GM18508 (cell line): ENCODE measurements around the gene WDR72.
"Not testable (repeated sequence)": the region's sequence is repeated elsewhere in the genome, so short reads cannot be mapped to it uniquely, and the experiment has no call there.

Source experiments
- ATAC-seq: cut with Tn5 transposase; IDR thresholded peaks from one replicate; pipeline ENCODE4 v1.9.1; 2021; ENCODE audit warnings: moderate number of reproducible peaks; ENCODE audit not compliant: insufficient read depth, unreplicated experiment

WDR72 gene

GRCh38 chr15:53710906-53711305 is 48.6 kb downstream of the WDR72 start:
- no peak for ATAC-seq

DNA sequence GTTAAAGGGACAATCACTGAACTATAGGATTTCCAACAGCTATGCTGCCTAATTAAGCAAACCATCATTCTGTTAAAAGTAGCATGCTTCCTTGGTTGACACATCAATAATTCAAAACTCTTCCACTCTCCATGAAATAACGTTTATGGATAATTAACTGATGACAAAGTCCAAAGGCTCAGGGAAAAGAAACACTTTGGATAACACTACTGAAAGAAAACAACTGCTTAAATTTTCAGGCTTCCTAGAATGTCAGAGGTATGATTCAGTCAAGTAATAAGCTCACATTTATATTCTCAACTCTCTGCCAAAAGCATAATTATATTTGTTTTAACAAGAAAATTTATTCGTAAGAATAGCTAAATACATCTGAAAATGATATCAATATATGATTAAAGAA is 49.6 kb downstream of the WDR72 start:
- ATAC-seq, result no peak

DNA sequence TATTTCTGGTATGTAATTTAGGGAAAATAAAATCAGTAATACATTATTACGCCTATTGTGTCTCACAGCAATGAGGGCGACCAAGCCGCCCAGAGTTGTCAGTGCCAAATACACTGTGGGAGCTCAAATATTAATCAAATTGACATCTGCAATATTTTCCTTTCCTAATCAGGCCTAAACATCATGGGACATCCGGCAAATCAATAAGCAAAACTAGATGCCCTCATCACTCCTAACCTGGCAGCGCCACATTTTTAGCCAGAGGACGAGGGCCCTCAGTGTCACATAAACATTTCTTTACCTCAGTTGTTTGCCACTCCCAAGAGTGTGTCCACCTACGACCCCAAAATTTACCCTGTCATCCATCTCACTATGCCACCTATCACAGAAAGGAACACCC is 64.1 kb downstream of the WDR72 start:
- no peak for ATAC-seq

- no peak for ATAC-seq
Measured at GRCh38 chr15:53694476-53694874, 65.0 kb downstream of the WDR72 start.

DNA sequence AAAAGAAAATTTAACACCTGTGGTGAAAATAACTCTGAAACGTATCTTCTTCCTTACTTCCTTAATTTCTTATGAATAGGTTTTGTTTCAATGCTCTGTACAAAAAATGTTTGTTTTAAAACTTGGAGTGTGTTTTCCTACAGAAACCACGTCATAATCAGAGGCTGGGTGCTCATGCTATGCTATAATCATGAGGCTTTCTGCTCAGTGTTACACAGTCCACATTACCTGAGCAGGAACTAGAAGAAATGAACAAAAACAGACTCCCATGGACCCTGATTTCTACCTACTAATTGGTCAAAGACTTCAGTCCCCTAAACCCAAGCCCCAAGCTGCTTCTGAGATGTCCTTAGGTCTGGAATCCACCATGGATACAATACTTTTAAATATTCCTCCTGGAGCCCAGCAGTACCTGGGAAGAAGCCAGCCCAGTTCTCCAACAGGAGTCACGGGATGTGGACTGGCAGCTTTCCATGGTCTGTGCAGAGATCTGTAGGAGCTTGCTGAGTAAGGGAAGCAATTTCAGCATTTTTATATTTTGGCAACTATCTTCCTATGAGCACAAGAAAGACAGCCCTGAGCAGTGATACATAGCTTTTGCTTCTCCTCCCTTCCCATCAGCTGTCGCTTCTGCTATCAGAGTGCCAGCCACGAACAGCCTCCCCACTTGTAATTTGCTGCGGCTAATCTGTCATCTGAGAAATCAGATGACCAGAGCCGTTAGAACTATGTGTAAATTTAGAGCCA is 65.6 kb downstream of the WDR72 start:
- no peak for ATAC-seq

DNA sequence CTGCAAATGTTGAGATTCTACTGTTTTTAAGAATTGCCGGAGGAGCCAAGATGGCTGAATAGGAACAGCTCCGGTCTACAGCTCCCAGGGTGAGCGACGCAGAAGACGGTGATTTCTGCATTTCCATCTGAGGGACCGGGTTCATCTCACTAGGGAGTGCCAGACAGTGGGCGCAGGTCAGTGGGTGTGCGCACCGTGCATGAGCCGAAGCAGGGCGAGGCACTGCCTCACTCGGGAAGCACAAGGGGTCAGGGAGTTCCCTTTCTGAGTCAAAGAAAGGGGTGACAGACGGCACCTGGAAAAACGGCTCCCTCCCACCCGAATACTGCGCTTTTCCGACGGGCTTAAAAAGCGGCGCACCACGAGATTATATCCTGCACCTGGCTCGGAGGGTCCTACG is 75.3 kb downstream of the WDR72 start:
- not testable (repeated sequence) for ATAC-seq

GRCh38 chr15:53681056-53681455 is 78.4 kb downstream of the WDR72 start:
- no peak for ATAC-seq

DNA sequence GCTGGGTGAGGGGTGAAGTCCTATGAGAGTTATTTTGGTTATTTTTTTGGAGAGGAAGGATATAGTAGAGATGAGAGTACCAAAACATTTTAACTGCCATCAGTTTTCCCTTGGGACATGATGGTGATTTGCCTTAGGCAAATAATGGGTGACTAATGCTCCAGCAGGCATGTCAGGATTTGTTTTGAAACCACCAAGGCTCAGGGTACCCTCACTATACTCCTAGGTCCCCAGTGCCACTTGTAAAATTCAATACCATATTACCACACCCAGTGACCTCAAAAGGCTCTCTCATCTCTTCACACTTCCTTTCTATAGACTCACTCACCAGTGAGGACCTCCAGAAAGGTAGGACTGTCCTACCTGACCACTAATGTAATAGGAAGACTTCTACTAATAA is 83.6 kb downstream of the WDR72 start:
- ATAC-seq, result no peak

GRCh38 chr15:53671545-53671944 is 87.9 kb downstream of the WDR72 start:
- ATAC-seq, result no peak

- ATAC-seq, result no peak
Measured at GRCh38 chr15:53670701-53671100, 88.8 kb downstream of the WDR72 start.

GRCh38 chr15:53665930-53666329 is 93.5 kb downstream of the WDR72 start:
- no peak for ATAC-seq

GRCh38 chr15:53658827-53659555 is 100.5 kb downstream of the WDR72 start:
- ATAC-seq, result no peak

DNA sequence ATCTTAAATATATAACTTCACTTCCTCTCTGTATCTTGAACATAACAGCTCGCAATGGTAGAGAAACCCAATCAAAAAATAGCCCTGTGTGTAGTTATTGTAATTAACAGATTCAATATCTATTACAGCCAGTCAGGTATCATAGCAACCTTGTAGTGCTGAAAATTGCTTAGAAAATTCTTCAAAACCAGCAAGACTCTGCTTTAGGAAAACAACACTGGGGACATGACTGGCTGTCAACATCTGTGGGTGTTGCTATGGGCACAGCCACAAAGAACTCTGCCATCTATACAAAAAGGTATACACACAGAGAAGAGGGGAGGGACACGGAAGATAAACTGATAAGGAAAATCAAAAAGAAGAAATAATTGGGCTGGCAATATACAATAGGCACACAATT is 101.2 kb downstream of the WDR72 start:
- no peak for ATAC-seq

- no peak for ATAC-seq
Measured at GRCh38 chr15:53648934-53649333, 110.5 kb downstream of the WDR72 start.

- ATAC-seq, result no peak
Measured at GRCh38 chr15:53644660-53645059, 114.8 kb downstream of the WDR72 start.

- no peak for ATAC-seq
Measured at GRCh38 chr15:53634517-53635106, 124.9 kb downstream of the WDR72 start.

DNA sequence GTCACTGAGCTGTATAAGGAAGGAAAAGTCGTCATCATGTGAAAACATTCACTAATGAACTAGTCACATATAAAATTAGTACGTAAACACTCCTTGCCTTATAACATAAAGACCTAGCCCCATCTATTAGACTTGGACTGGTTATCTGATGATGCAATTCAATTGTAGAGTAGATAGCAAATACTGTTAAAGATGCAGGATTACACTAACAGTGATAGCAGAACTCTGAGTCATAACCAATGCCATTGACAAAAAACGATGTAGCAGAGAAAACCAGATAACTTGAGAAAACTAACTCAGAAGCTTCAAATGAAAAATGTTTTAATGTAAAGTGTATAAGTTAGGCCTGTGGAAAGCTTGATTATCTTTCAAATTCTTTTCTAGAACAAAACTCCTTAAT is 132.2 kb downstream of the WDR72 start:
- ATAC-seq, result no peak

- no peak for ATAC-seq
Measured at GRCh38 chr15:53625962-53626845, 133.3 kb downstream of the WDR72 start.

GRCh38 chr15:53625260-53625659 is 134.2 kb downstream of the WDR72 start:
- no peak for ATAC-seq

- no peak for ATAC-seq
Measured at GRCh38 chr15:53618461-53618860, 141.0 kb downstream of the WDR72 start.
